ENCODE measurements around the gene RASSF5. TPM values are rescaled to one million over a fixed set of nuclear protein-coding genes. Genes with fewer than 3 reads are reported as not detected.

Gene RASSF5
- total and polyA plus RNA-seq, 2 experiments from 2014 or later, result 0.48 to 4.4 TPM

DNA sequence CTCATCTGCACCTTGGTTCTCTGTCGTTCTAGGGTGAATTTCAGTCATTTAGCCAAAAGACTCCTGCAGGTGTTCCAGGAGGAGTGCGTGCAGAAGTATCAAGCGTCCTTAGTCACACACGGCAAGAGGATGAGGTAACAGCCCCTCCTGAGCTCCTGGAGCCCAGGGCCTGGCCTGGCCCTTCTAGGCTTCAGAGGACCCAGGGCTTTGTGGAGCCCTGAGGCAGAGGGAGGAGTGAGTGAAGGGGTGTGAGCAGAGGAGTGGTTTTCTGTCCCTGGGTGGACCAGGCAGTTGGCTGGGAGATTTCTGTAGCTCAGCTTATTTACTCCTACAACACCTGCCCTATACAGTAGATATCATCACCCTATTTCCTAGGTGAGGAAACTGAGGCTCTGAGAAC is 15.7 kb upstream of the RASSF5 start:
- H3K9me2 ChIP-seq (ENCODE audit: insufficient read depth), result no peaks in the 10 kb centered on the region
- no peak overlapping the region for H3K27ac ChIP-seq (ENCODE audit: low read depth)
- Mint-ChIP-seq H3K4me1 (peaks cover 3% of the 10 kb centered on the region; the same call in 1 of the 3 replicates), H3K4me3 (no peak overlapping the region), H3K27me3 (ENCODE audit: insufficient read depth, low read depth, poor library complexity) (peaks cover 12% of the 10 kb centered on the region), H3K27ac (no peak overlapping the region), H3K36me3 (ENCODE audit: low read depth) (peaks cover 23% of the 10 kb centered on the region), H3K9me3 (no peaks in the 10 kb centered on the region)
- H3K36me3 ChIP-seq (ENCODE audit: insufficient read depth), result no peaks in the 10 kb centered on the region
- H4K20me1 ChIP-seq (replicated peaks; ENCODE audit: insufficient read depth), result no peaks in the 10 kb centered on the region
- DNase-seq (ENCODE audit: low spot score) (no peak), ATAC-seq (no peak)
- no peaks in the 10 kb centered on the region for H3K27me3 ChIP-seq (ENCODE audit: insufficient read depth)
- no peak overlapping the region for H3K4me3 ChIP-seq
- no peak overlapping the region for H3K4me2 ChIP-seq
- H2AFZ ChIP-seq, result no peak overlapping the region
- H3F3A ChIP-seq (replicated peaks; ENCODE audit: low read depth), result no peaks in the 10 kb centered on the region
- no peaks in the 10 kb centered on the region for H3K4me1 ChIP-seq (ENCODE audit: insufficient read depth)
- H3K79me2 ChIP-seq (replicated peaks; ENCODE audit: insufficient read depth), result no peaks in the 10 kb centered on the region
- no peak for TF ChIP-seq EZH2 (IDR thresholded peaks at IDR 0.05; ENCODE audit: low read depth, unreplicated experiment)
- no peak for TF ChIP-seq ETS1 (IDR thresholded peaks at IDR 0.05)
- no peak for TF ChIP-seq EZH2phosphoT487 (IDR thresholded peaks at IDR 0.05; ENCODE audit: unreplicated experiment)
- TF ChIP-seq, protein P1, sequence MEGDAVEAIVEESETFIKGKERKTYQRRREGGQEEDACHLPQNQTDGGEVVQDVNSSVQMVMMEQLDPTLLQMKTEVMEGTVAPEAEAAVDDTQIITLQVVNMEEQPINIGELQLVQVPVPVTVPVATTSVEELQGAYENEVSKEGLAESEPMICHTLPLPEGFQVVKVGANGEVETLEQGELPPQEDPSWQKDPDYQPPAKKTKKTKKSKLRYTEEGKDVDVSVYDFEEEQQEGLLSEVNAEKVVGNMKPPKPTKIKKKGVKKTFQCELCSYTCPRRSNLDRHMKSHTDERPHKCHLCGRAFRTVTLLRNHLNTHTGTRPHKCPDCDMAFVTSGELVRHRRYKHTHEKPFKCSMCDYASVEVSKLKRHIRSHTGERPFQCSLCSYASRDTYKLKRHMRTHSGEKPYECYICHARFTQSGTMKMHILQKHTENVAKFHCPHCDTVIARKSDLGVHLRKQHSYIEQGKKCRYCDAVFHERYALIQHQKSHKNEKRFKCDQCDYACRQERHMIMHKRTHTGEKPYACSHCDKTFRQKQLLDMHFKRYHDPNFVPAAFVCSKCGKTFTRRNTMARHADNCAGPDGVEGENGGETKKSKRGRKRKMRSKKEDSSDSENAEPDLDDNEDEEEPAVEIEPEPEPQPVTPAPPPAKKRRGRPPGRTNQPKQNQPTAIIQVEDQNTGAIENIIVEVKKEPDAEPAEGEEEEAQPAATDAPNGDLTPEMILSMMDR (conservative IDR thresholded peaks at IDR 0.05; ENCODE audit: low read depth in 2 of 2), result no peak
- no peak for TF ChIP-seq ZNF331 (CRISPR knock-in tag; IDR thresholded peaks at IDR 0.05; ENCODE audit: low read depth)
- no peak for TF ChIP-seq ZNF114 (CRISPR knock-in tag; IDR thresholded peaks at IDR 0.05)

DNA sequence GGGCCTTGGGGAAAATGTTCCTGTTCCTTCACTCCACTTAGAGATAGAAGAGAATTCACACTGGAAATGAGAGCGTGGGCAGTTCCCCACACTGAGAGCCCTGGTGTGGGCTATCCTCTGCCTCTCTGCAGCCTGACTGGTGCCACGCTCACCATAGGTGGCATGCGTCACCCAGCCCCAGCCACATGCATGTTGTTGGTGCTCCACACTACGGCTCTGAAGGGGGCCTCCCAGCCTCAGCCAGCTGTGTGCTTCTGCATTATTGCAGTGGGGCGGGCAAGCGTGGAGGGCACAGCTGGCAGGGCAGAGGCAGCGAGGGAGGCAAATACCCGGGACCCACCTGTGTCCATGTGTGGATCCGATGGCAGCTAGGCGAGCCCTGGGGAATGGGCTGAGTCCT is 14.7 kb upstream of the RASSF5 start:
- Histone ChIP-seq H2AFZ (no peak overlapping the region), H3K27me3 (ENCODE audit: insufficient read depth) (no peaks in the 10 kb centered on the region), H3K27ac (ENCODE audit: low read depth) (no peak overlapping the region), H4K20me1 (replicated peaks; ENCODE audit: insufficient read depth) (no peaks in the 10 kb centered on the region), H3K4me3 (no peak overlapping the region), H3F3A (replicated peaks; ENCODE audit: low read depth) (no peaks in the 10 kb centered on the region), H3K9me2 (ENCODE audit: insufficient read depth) (no peaks in the 10 kb centered on the region), H3K4me1 (ENCODE audit: insufficient read depth) (no peaks in the 10 kb centered on the region), H3K36me3 (ENCODE audit: insufficient read depth) (no peaks in the 10 kb centered on the region), H3K79me2 (replicated peaks; ENCODE audit: insufficient read depth) (no peaks in the 10 kb centered on the region), H3K4me2 (no peak overlapping the region)
- peaks cover 24% of the 10 kb centered on the region for H3K36me3 Mint-ChIP-seq (ENCODE audit: low read depth)
- H3K27me3 Mint-ChIP-seq (ENCODE audit: insufficient read depth, low read depth, poor library complexity), result peaks cover 15% of the 10 kb centered on the region
- H3K27ac Mint-ChIP-seq, result no peak overlapping the region
- H3K4me3 Mint-ChIP-seq, result no peak overlapping the region
- ATAC-seq (no peak), DNase-seq (ENCODE audit: low spot score) (no peak)
- peaks cover 3% of the 10 kb centered on the region; the same call in 1 of the 3 replicates for H3K4me1 Mint-ChIP-seq
- no peaks in the 10 kb centered on the region for H3K9me3 Mint-ChIP-seq
- TF ChIP-seq NANOG (IDR thresholded peaks at IDR 0.05; ENCODE audit: borderline replicate concordance) (no peak), CREB1 (CRISPR knock-in tag; IDR thresholded peaks at IDR 0.05; ENCODE audit: low read depth) (no peak), EZH2 (IDR thresholded peaks at IDR 0.05; ENCODE audit: low read depth, unreplicated experiment) (no peak), EZH2phosphoT487 (IDR thresholded peaks at IDR 0.05; ENCODE audit: unreplicated experiment) (no peak), ZNF114 (CRISPR knock-in tag; IDR thresholded peaks at IDR 0.05) (no peak), ZNF462 (CRISPR knock-in tag; IDR thresholded peaks at IDR 0.05) (no peak), ZNF331 (CRISPR knock-in tag; IDR thresholded peaks at IDR 0.05; ENCODE audit: low read depth) (no peak)
- TF ChIP-seq, protein P1 (conservative IDR thresholded peaks at IDR 0.05; ENCODE audit: low read depth in 2 of 2), result no peak
